GM12878 (cell line): ENCODE results near the gene KCTD16. TPM values are rescaled to one million over a fixed set of nuclear protein-coding genes. Genes with fewer than 3 reads are reported as not detected.

Source experiments
- ATAC-seq: fragments of 200-7000 bp; cut with Tn5 transposase; 3 replicates; pipeline ENCODE4 v1.9.1; 2020; ENCODE audit warnings: mild to moderate bottlenecking, moderate library complexity
- BruUV-seq: library from RNA; stranded (reverse); fragments of 400-500 nt; replicated peaks from 2 replicates; lab custom pipeline; 2021; lab: Mats Ljungman, UMichigan
- CTCF ChIA-PET: fragments of 300-600 bp; sonication (Branson Sonifier 250); formaldehyde crosslinking; extraction: SDS; loops from one replicate; lab custom pipeline; 2021; ENCODE audit warnings: inconsistent platforms; lab: Yijun Ruan, JAX
- POLR2A ChIA-PET: fragments of 350-600 bp; formaldehyde crosslinking; extraction: SDS; loops from one replicate; lab custom pipeline; 2021; ENCODE audit warnings: inconsistent platforms; lab: Charles Lee
- RAD21 ChIA-PET: fragments of 300-600 bp; sonication (Branson Sonifier 250); formaldehyde crosslinking; loops from one replicate; lab custom pipeline; 2023; ENCODE audit warnings: antibody characterized with exemption; ENCODE audit not compliant: unreplicated experiment; lab: Charles Lee
- SMC1A ChIA-PET: fragments of 300-600 bp; sonication (Branson Sonifier 250); formaldehyde crosslinking; loops from one replicate; lab custom pipeline; 2023; ENCODE audit not compliant: unreplicated experiment, uncharacterized antibody; lab: Charles Lee
- DNase-seq: peaks from one replicate; pipeline ENCODE4 v3.0.0-alpha.2; 2011; ENCODE audit warnings: low read depth, low spot score
- FAIRE-seq: peaks from 3 replicates; lab custom pipeline; 2011; peaks lifted over from hg19 to GRCh38; lab: Jason Lieb, UNC
- H2AFZ ChIP-seq: 2 replicates; pipeline ENCODE4 v1.6.0; 2011; ENCODE audit warnings: low read depth, low read length, control low read depth; ENCODE audit not compliant: control insufficient read depth
- H3K27ac ChIP-seq: 2 replicates; pipeline ENCODE4 v1.5.1; 2011; ENCODE audit warnings: control low read depth; ENCODE audit not compliant: control insufficient read depth, insufficient read depth
- H3K27me3 ChIP-seq, 2 experiments: replicated peaks in 1 of 2; 2 replicates each; pipeline versions ENCODE4 v1.6.0 to v1.6.1; 2011; ENCODE audit warnings: low read length in 1 of 2; ENCODE audit not compliant: control insufficient read depth in 2 of 2, insufficient read depth in 2 of 2
- H3K36me3 ChIP-seq, 2 experiments: 2 replicates each; pipeline ENCODE4 v1.5.1; 2011; ENCODE audit warnings: low read length in 1 of 2; ENCODE audit not compliant: control insufficient read depth in 2 of 2, insufficient read depth in 2 of 2
- H3K4me1 ChIP-seq: 2 replicates; pipeline ENCODE4 v1.6.1; 2011; ENCODE audit warnings: mild to moderate bottlenecking, low read length, moderate library complexity, mixed read lengths; ENCODE audit not compliant: control insufficient read depth, insufficient read depth
- H3K4me2 ChIP-seq: 2 replicates; pipeline ENCODE4 v1.6.0; 2011; ENCODE audit warnings: control low read depth; ENCODE audit not compliant: control insufficient read depth, insufficient read depth
- H3K4me3 ChIP-seq: fragments of 200-600 bp; sonication (generic); 2 replicates; pipeline ENCODE4 v1.5.1; 2016
- H3K79me2 ChIP-seq: 2 replicates; pipeline ENCODE4 v1.6.0; 2011; ENCODE audit warnings: low read length; ENCODE audit not compliant: control insufficient read depth, insufficient read depth
- H3K9ac ChIP-seq: 2 replicates; pipeline ENCODE4 v1.8.0; 2011; ENCODE audit warnings: low read length, control low read depth, mixed read lengths; ENCODE audit not compliant: control insufficient read depth, insufficient read depth
- H3K9me3 ChIP-seq: replicated peaks from 3 replicates; pipeline ENCODE4 v1.5.1; 2011; ENCODE audit warnings: mild to moderate bottlenecking, low read length; ENCODE audit not compliant: control insufficient read depth, insufficient read depth
- H4K20me1 ChIP-seq: 2 replicates; pipeline ENCODE4 v1.6.0; 2011; ENCODE audit not compliant: control insufficient read depth, insufficient read depth
- CHD1 ChIP-seq: IDR thresholded peaks from 2 replicates; pipeline ENCODE4 v1.6.1; 2012; ENCODE audit warnings: low read depth, low read length, improper control_type of control experiment
- ETV6 ChIP-seq, 2 experiments: fragments of 450-650 bp in 1 of 2; IDR thresholded peaks in 1 of 2; conservative IDR thresholded peaks in 1 of 2; 2 replicates each; pipeline ENCODE4 v1.6.1; 2014; ENCODE audit warnings: antibody characterized with exemption in 1 of 2, borderline replicate concordance in 1 of 2, low read depth in 1 of 2, mild to moderate bottlenecking in 1 of 2, moderate library complexity in 1 of 2
- GATAD2B ChIP-seq: fragments of 450-650 bp; conservative IDR thresholded peaks from 2 replicates; pipeline ENCODE4 v1.6.1; 2017; ENCODE audit warnings: low read depth, mild to moderate bottlenecking, moderate library complexity
- HDGF ChIP-seq: fragments of 450-650 bp; IDR thresholded peaks from 2 replicates; pipeline ENCODE4 v1.6.1; 2016; ENCODE audit warnings: antibody characterized with exemption
- IRF4 ChIP-seq: IDR thresholded peaks from 2 replicates; pipeline ENCODE4 v1.6.1; 2011; ENCODE audit warnings: low read depth, low read length
- KDM1A ChIP-seq: fragments of 200-600 bp; sonication (generic); IDR thresholded peaks from 2 replicates; pipeline ENCODE4 v1.6.1; 2016; ENCODE audit warnings: borderline replicate concordance
- NFXL1 ChIP-seq: fragments of 450-650 bp; IDR thresholded peaks from 2 replicates; pipeline ENCODE4 v1.6.1; 2017; ENCODE audit warnings: antibody characterized with exemption, mild to moderate bottlenecking, borderline replicate concordance
- NR2C1 ChIP-seq: fragments of 450-650 bp; IDR thresholded peaks from 2 replicates; pipeline ENCODE4 v1.6.1; 2017; ENCODE audit warnings: antibody characterized with exemption, mild to moderate bottlenecking, moderate library complexity
- SIN3A ChIP-seq: IDR thresholded peaks from 2 replicates; pipeline ENCODE4 v1.6.1; 2012; ENCODE audit warnings: low read depth, low read length, improper control_type of control experiment
- SREBF2 ChIP-seq: IDR thresholded peaks from 2 replicates; pipeline ENCODE4 v1.6.1; 2012; ENCODE audit warnings: mild to moderate bottlenecking, low read length
- STAT1 ChIP-seq: fragments of 450-650 bp; conservative IDR thresholded peaks from 2 replicates; pipeline ENCODE4 v1.6.1; 2014; ENCODE audit warnings: antibody characterized with exemption, mild to moderate bottlenecking
- STAT3 ChIP-seq: IDR thresholded peaks from 2 replicates; pipeline ENCODE4 v1.6.1; 2011; ENCODE audit warnings: low read depth, low read length, improper control_type of control experiment
- TCF12 ChIP-seq: IDR thresholded peaks from 2 replicates; pipeline ENCODE4 v1.6.1; 2011; ENCODE audit warnings: low read depth, mild to moderate bottlenecking, low read length
- TCF7 ChIP-seq: IDR thresholded peaks from 2 replicates; pipeline ENCODE4 v1.6.1; 2014; ENCODE audit warnings: antibody characterized with exemption, borderline replicate concordance
- YBX1 ChIP-seq: fragments of 450-650 bp; IDR thresholded peaks from 2 replicates; pipeline ENCODE4 v1.6.1; 2016; ENCODE audit warnings: antibody characterized with exemption
- ZNF217 ChIP-seq: fragments of 450-650 bp; IDR thresholded peaks from 2 replicates; pipeline ENCODE4 v1.6.1; 2017; ENCODE audit warnings: antibody characterized with exemption, mild to moderate bottlenecking
- WGBS: methylation state at CpG from one replicate; pipeline ENCODE4 v1.1.6; 2016; ENCODE audit warnings: low lambda C conversion rate; ENCODE audit not compliant: insufficient replicate concordance, insufficient coverage; ENCODE audit errors: missing lambda C conversion rate; 5-methylcytosine and 5-hydroxymethylcytosine counted together
- in situ Hi-C: fragments of 300-500 bp; cut with MboI; formaldehyde crosslinking; loops from 9 replicates; pipeline ENCODE4 v1.14.3; 2018; ENCODE audit warnings: mixed read lengths
- intact Hi-C: fragments of 100-400 bp; cut with micrococcal nuclease; formaldehyde crosslinking; loops from one replicate; pipeline ENCODE4 v1.14.2; 2022; ENCODE audit not compliant: unreplicated experiment
- polyA plus RNA-seq, 11 experiments: library from polyadenylated mRNA; depleted of rRNA in 4 of 11; unstranded in 6 of 11; stranded (reverse) in 5 of 11; fragments of >200 nt; fragmentation: Nextera tagmentation in 4 of 11; fragmentation: Illumina TruSeq in 1 of 11; extraction: Ambion mirVana in 4 of 11; extraction: Trizol in 1 of 11; gene quantifications; 1 replicate in 1 of 11; 2 replicates in 10 of 11; pipeline versions ENCODE4 v1.2.1 to v1.2.3, GENCODE V29; 2011 to 2016; ENCODE audit warnings: inconsistent platforms in 2 of 11, missing spikeins in 2 of 11, low read depth in 1 of 11
- total RNA-seq, 4 experiments: library from RNA; depleted of rRNA in 3 of 4; stranded (reverse); fragments of >200 nt in 3 of 4; fragmentation: Illumina TruSeq in 1 of 4; extraction: Trizol in 1 of 4; gene quantifications; 2 replicates each; pipeline versions ENCODE4 v1.2.1 to v1.2.3, GENCODE V29; 2013 to 2021
- TF ChIP-seq, protein P1 (sequence below): IDR thresholded peaks from 2 replicates; pipeline ENCODE4 v1.6.1; 2011; ENCODE audit warnings: low read depth, low read length, improper control_type of control experiment, borderline replicate concordance
- TF ChIP-seq, protein P2 (sequence below): fragments of 450-650 bp; IDR thresholded peaks from 2 replicates; pipeline ENCODE4 v1.6.1; 2016; ENCODE audit warnings: mild to moderate bottlenecking
- TF ChIP-seq, protein P3 (sequence below): fragments of 450-650 bp; IDR thresholded peaks from 2 replicates; pipeline ENCODE4 v1.6.1; 2017; ENCODE audit warnings: antibody characterized with exemption, mild to moderate bottlenecking, moderate library complexity

The KCTD16 gene
- total and polyA plus RNA-seq, 10 of the 15 experiments (the other 5 are each of a cell fraction or from before 2014, with no cell fraction given) = 0.03 to 0.10 (median 0.06) TPM; not detected in 3

- H2AFZ ChIP-seq = no peak overlapping the region
- no peaks in the 10 kb centered on the region for H4K20me1 ChIP-seq
- H3K27ac ChIP-seq = no peak overlapping the region
- in situ Hi-C loops = no loop called here
- H3K79me2 ChIP-seq = no peaks in the 10 kb centered on the region
- no peak overlapping the region for H3K9ac ChIP-seq
- ChIA-PET POLR2A (no interaction called here), RAD21 (no interaction called here), CTCF (interaction anchor here (1.4 kb wide), 1 partner anchor 30 kb away, joined by 3 read pairs; no protein-coding TSS in a partner anchor), SMC1A (no interaction called here)
- 86% methylated on average over 1 of the region's 1 CpG for WGBS
- intact Hi-C loops = no loop called here
- DNase-seq = no peak
- H3K4me3 ChIP-seq = no peak overlapping the region
- BruUV-seq = no TSS peak
- no peaks in the 10 kb centered on the region for H3K27me3 ChIP-seq
- H3K36me3 ChIP-seq = no peaks in the 10 kb centered on the region
- H3K9me3 ChIP-seq = no peaks in the 10 kb centered on the region
- H3K4me2 ChIP-seq = no peak overlapping the region
- no peak for ATAC-seq
- TF ChIP-seq CHD1 (no peak), ZNF217 (no peak), KDM1A (no peak), HDGF (no peak), ETV6 (conservative IDR thresholded peaks at IDR 0.05 in 1 of 2, IDR thresholded peaks at IDR 0.05 in 1 of 2; ENCODE audit: borderline replicate concordance in 1 of 2, low read depth in 1 of 2) (no peak), NFXL1 (no peak), SREBF2 (no peak), YBX1 (no peak), GATAD2B (no peak), STAT3 (no peak), IRF4 (no peak), TCF7 (no peak), TCF12 (no peak), NR2C1 (no peak), SIN3A (no peak), STAT1 (no peak)
- TF ChIP-seq, protein P1, sequence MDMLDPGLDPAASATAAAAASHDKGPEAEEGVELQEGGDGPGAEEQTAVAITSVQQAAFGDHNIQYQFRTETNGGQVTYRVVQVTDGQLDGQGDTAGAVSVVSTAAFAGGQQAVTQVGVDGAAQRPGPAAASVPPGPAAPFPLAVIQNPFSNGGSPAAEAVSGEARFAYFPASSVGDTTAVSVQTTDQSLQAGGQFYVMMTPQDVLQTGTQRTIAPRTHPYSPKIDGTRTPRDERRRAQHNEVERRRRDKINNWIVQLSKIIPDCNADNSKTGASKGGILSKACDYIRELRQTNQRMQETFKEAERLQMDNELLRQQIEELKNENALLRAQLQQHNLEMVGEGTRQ = no peak
- TF ChIP-seq, protein P2, sequence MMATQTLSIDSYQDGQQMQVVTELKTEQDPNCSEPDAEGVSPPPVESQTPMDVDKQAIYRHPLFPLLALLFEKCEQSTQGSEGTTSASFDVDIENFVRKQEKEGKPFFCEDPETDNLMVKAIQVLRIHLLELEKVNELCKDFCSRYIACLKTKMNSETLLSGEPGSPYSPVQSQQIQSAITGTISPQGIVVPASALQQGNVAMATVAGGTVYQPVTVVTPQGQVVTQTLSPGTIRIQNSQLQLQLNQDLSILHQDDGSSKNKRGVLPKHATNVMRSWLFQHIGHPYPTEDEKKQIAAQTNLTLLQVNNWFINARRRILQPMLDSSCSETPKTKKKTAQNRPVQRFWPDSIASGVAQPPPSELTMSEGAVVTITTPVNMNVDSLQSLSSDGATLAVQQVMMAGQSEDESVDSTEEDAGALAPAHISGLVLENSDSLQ = no peak
- TF ChIP-seq, protein P3, sequence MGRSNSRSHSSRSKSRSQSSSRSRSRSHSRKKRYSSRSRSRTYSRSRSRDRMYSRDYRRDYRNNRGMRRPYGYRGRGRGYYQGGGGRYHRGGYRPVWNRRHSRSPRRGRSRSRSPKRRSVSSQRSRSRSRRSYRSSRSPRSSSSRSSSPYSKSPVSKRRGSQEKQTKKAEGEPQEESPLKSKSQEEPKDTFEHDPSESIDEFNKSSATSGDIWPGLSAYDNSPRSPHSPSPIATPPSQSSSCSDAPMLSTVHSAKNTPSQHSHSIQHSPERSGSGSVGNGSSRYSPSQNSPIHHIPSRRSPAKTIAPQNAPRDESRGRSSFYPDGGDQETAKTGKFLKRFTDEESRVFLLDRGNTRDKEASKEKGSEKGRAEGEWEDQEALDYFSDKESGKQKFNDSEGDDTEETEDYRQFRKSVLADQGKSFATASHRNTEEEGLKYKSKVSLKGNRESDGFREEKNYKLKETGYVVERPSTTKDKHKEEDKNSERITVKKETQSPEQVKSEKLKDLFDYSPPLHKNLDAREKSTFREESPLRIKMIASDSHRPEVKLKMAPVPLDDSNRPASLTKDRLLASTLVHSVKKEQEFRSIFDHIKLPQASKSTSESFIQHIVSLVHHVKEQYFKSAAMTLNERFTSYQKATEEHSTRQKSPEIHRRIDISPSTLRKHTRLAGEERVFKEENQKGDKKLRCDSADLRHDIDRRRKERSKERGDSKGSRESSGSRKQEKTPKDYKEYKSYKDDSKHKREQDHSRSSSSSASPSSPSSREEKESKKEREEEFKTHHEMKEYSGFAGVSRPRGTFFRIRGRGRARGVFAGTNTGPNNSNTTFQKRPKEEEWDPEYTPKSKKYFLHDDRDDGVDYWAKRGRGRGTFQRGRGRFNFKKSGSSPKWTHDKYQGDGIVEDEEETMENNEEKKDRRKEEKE = no peak
- no peaks in the 10 kb centered on the region for H3K4me1 ChIP-seq
- no peak for FAIRE-seq
Observed at GRCh38 chr5:144404672-144405071, 234.0 kb downstream of the KCTD16 start.
